HepG2 (cell line): ENCODE data around the gene DSTYK. TPM values are rescaled to one million over a fixed set of nuclear protein-coding genes. Genes with fewer than 3 reads are reported as not detected.

Source experiments
- ATAC-seq: fragments of 200-7000 bp; cut with Tn5 transposase; 3 replicates; pipeline ENCODE4 v1.9.1; 2020; ENCODE audit warnings: mild to moderate bottlenecking, moderate library complexity
- BruUV-seq: library from RNA; stranded (reverse); fragments of 400-500 nt; replicated peaks from 2 replicates; lab custom pipeline; 2021; lab: Mats Ljungman, UMichigan
- CTCF ChIA-PET: fragments of 300-600 bp; formaldehyde crosslinking; extraction: SDS; loops from one replicate; lab custom pipeline; 2021; ENCODE audit warnings: low total read pairs, inconsistent platforms, low intra/inter-chr PET ratio; lab: Yijun Ruan, JAX
- POLR2A ChIA-PET: fragments of 350-600 bp; sonication (Branson Sonifier 250); formaldehyde crosslinking; loops from one replicate; lab custom pipeline; 2020; ENCODE audit warnings: antibody characterized with exemption, inconsistent platforms; lab: Yijun Ruan, JAX
- DNase-seq: peaks from one replicate; pipeline ENCODE4 v3.0.0-alpha.2; 2015; ENCODE audit warnings: low spot score
- FAIRE-seq: peaks from 3 replicates; lab custom pipeline; 2011; peaks lifted over from hg19 to GRCh38; lab: Jason Lieb, UNC
- H2AFZ ChIP-seq: one replicate; pipeline ENCODE4 v1.6.1; 2011; ENCODE audit warnings: low read length, inconsistent platforms
- H3K27ac ChIP-seq: fragments of 300-600 bp; 3 replicates; pipeline ENCODE4 v1.8.0; 2011; ENCODE audit warnings: mixed run types, mild to moderate bottlenecking, mixed read lengths, low read length, inconsistent platforms; ENCODE audit not compliant: insufficient read depth; ENCODE audit errors: extremely low read length
- H3K27me3 ChIP-seq, 2 experiments: fragments of 200-600 bp in 1 of 2; 2 replicates in 1 of 2; 3 replicates in 1 of 2; pipeline versions ENCODE4 v1.6.0 to v1.8.0; 2011; ENCODE audit warnings: low read length in 2 of 2, mild to moderate bottlenecking in 2 of 2, moderate library complexity in 2 of 2, inconsistent platforms in 1 of 2; ENCODE audit not compliant: insufficient read depth in 2 of 2, control insufficient read depth in 1 of 2
- H3K36me3 ChIP-seq, 2 experiments: fragments of 200-600 bp in 1 of 2; replicated peaks in 1 of 2; 2 replicates in 1 of 2; 3 replicates in 1 of 2; pipeline versions ENCODE4 v1.5.1 to v1.8.0; 2011; ENCODE audit warnings: low read length in 2 of 2, inconsistent platforms in 1 of 2; ENCODE audit not compliant: insufficient read depth in 2 of 2, control insufficient read depth in 1 of 2
- H3K4me1 ChIP-seq: 2 replicates; pipeline ENCODE4 v1.5.1; 2012; ENCODE audit warnings: low read length, inconsistent platforms; ENCODE audit not compliant: insufficient read depth
- H3K4me2 ChIP-seq: 2 replicates; pipeline ENCODE4 v1.6.0; 2011; ENCODE audit warnings: low read depth, low read length, inconsistent platforms
- H3K4me3 ChIP-seq, 3 experiments: fragments of 200-600 bp in 1 of 3; sonication (generic), shearing (Covaris generic) in 1 of 3; replicated peaks in 1 of 3; 2 replicates each; pipeline ENCODE4 v1.5.1; 2011 to 2016; ENCODE audit warnings: low read length in 3 of 3, inconsistent platforms in 2 of 3, low read depth in 2 of 3, mild to moderate bottlenecking in 2 of 3, control low read depth in 1 of 3, mixed read lengths in 1 of 3; ENCODE audit not compliant: insufficient read depth in 1 of 3
- H3K79me2 ChIP-seq: one replicate; pipeline ENCODE4 v1.6.1; 2011; ENCODE audit warnings: low read length, inconsistent platforms; ENCODE audit not compliant: insufficient read depth
- H3K9ac ChIP-seq: 2 replicates; pipeline ENCODE4 v1.6.0; 2011; ENCODE audit warnings: mild to moderate bottlenecking, low read depth, low read length, inconsistent platforms; ENCODE audit not compliant: insufficient read depth
- H3K9me3 ChIP-seq: 2 replicates; pipeline ENCODE4 v1.5.1; 2012; ENCODE audit warnings: mild to moderate bottlenecking, low read length
- H4K20me1 ChIP-seq: 2 replicates; pipeline ENCODE4 v1.6.0; 2011; ENCODE audit warnings: inconsistent platforms, mild to moderate bottlenecking, low read length, moderate library complexity; ENCODE audit not compliant: insufficient read depth
- GZF1 ChIP-seq: sonication (generic); formaldehyde crosslinking; IDR thresholded peaks from 2 replicates; pipeline ENCODE4 v1.5.1; 2020; ENCODE audit warnings: mild to moderate bottlenecking, missing genetic modification reagents
- HNF4A ChIP-seq: sonication (generic); formaldehyde crosslinking; IDR thresholded peaks from 2 replicates; pipeline ENCODE4 v1.4.0; 2020; ENCODE audit warnings: missing genetic modification reagents
- JARID2 ChIP-seq: sonication (generic); formaldehyde crosslinking; IDR thresholded peaks from 2 replicates; pipeline ENCODE4 v1.8.1; 2023; ENCODE audit warnings: missing genetic modification reagents, inconsistent platforms; ENCODE audit not compliant: insufficient replicate concordance
- KMT2B ChIP-seq: IDR thresholded peaks from 2 replicates; pipeline ENCODE4 v1.6.1; 2016; ENCODE audit warnings: missing genetic modification reagents, missing compliant biosample characterization
- MXD4 ChIP-seq: IDR thresholded peaks from 2 replicates; pipeline ENCODE4 v1.6.1; 2016; ENCODE audit warnings: mild to moderate bottlenecking, missing biosample characterization, missing genetic modification reagents
- PTBP1 ChIP-seq: fragments of 200-400 bp; formaldehyde crosslinking; IDR thresholded peaks from 2 replicates; pipeline ENCODE4 v1.6.1; 2018; ENCODE audit warnings: low read length, low read depth; ENCODE audit not compliant: poor library complexity, severe bottlenecking
- TAF1 ChIP-seq: sonication (generic); formaldehyde crosslinking; IDR thresholded peaks from 2 replicates; pipeline ENCODE4 v1.4.0; 2020; ENCODE audit warnings: missing genetic modification reagents
- TOPORS ChIP-seq: sonication (generic); formaldehyde crosslinking; IDR thresholded peaks from 2 replicates; pipeline ENCODE4 v1.8.0; 2023; ENCODE audit warnings: mild to moderate bottlenecking, missing genetic modification reagents
- TSC22D2 ChIP-seq: sonication (generic); formaldehyde crosslinking; IDR thresholded peaks from 2 replicates; pipeline ENCODE4 v1.5.1; 2020; ENCODE audit warnings: missing genetic modification reagents, mild to moderate bottlenecking, borderline replicate concordance
- ZNF205 ChIP-seq: IDR thresholded peaks from 2 replicates; pipeline ENCODE4 v1.6.1; 2018; ENCODE audit warnings: missing biosample characterization, missing genetic modification reagents
- ZNF296 ChIP-seq: sonication (generic); formaldehyde crosslinking; conservative IDR thresholded peaks from 2 replicates; pipeline ENCODE4 v1.5.0; 2020; ENCODE audit warnings: mild to moderate bottlenecking, missing genetic modification reagents
- ZNF441 ChIP-seq: sonication (generic); formaldehyde crosslinking; IDR thresholded peaks from 2 replicates; pipeline ENCODE4 v1.7.0; 2021; ENCODE audit warnings: missing genetic modification reagents, borderline replicate concordance
- ZNF577 ChIP-seq: sonication (generic); formaldehyde crosslinking; IDR thresholded peaks from 2 replicates; pipeline ENCODE4 v1.4.0; 2020; ENCODE audit warnings: mild to moderate bottlenecking, low read depth, missing genetic modification reagents, borderline replicate concordance
- WGBS: methylation state at CpG from one replicate; pipeline ENCODE4 v1.1.6; 2017; ENCODE audit warnings: low lambda C conversion rate; 5-methylcytosine and 5-hydroxymethylcytosine counted together
- in situ Hi-C: cut with HindIII; loops from 2 replicates; pipeline ENCODE4 v1.10.0; 2017; ENCODE audit warnings: low pct_unique_long_range_greater_than_20kb; ENCODE audit not compliant: extremely low pct_ligation_motif_present
- intact Hi-C: fragments of 100-400 bp; cut with micrococcal nuclease; formaldehyde crosslinking; loops from one replicate; pipeline ENCODE4 v1.10.0; 2022; ENCODE audit not compliant: unreplicated experiment
- polyA plus RNA-seq, 8 experiments: library from polyadenylated mRNA; depleted of rRNA in 3 of 8; stranded (reverse) in 7 of 8; unstranded in 1 of 8; fragments of >200 nt; fragmentation: Illumina TruSeq in 4 of 8; extraction: Trizol in 4 of 8; gene quantifications; 2 replicates each; pipeline versions ENCODE4 v1.2.1 to v1.2.3, GENCODE V29; 2011 to 2016; ENCODE audit warnings: low read depth in 4 of 8, missing spikeins in 1 of 8, mixed read lengths in 1 of 8; ENCODE audit not compliant: insufficient read depth in 1 of 8
- total RNA-seq, 5 experiments: library from RNA; depleted of rRNA; stranded (reverse); fragments of >200 nt; fragmentation: Illumina TruSeq; extraction: Trizol; gene quantifications; 2 replicates each; pipeline ENCODE4 v1.2.3, GENCODE V29; 2016; ENCODE audit warnings: low read depth in 1 of 5
- TF ChIP-seq, protein P1 (sequence below): sonication (generic); formaldehyde crosslinking; IDR thresholded peaks from 2 replicates; pipeline ENCODE4 v1.8.0; 2022; ENCODE audit warnings: low read depth, missing genetic modification reagents

Gene DSTYK
- total and polyA plus RNA-seq, 2 of the 13 experiments (the other 11 are each of a cell fraction or from before 2014, with no cell fraction given): 2.6 to 4.8 TPM

DNA sequence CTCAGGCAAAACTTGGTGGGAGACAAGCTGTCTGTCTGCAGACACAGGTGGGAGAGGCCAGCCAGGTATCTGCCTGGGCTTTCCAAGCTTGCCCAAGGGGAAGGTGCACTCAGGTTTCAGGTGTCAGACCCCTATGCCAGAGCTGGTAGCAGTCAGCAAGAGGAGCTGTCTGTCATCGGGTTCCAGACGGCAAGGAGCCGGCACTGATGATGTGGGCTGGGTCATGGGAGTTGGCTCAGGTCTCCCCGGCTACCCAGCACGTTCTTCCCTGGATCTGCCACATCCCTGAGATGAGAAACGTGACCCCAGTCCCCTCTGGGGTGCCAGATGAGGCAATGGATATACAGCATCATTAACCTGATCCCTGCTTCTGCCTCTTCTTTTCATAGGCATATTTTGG is 39.2 kb upstream of the DSTYK start:
- ChIA-PET CTCF (no interaction called here), POLR2A (no interaction called here)
- Histone ChIP-seq H3K4me1 (peaks cover 11% of the 10 kb centered on the region), H3K9ac (no peak overlapping the region), H3K9me3 (no peaks in the 10 kb centered on the region), H3K4me3 (no peak overlapping the region), H3K27ac (no peak overlapping the region), H4K20me1 (no peaks in the 10 kb centered on the region), H3K79me2 (no peaks in the 10 kb centered on the region), H3K36me3 (no peaks in the 10 kb centered on the region), H3K4me2 (no peak overlapping the region), H3K27me3 (peaks cover 3 to 43% of the 10 kb centered on the region in 2 experiments; a peak in 4 of 5 replicates), H2AFZ (no peak overlapping the region)
- in situ Hi-C loops: loop anchor here (10.0 kb wide), 1 partner anchor 186 kb away; no protein-coding TSS in a partner anchor
- no peak for DNase-seq
- ATAC-seq: no peak
- no TSS peak for BruUV-seq
- WGBS: 0% methylated on average over 5 of the region's 6 CpGs
- no peak for FAIRE-seq
- TF ChIP-seq PTBP1 (no peak), MXD4 (CRISPR knock-in tag) (no peak), TAF1 (no peak), GZF1 (CRISPR knock-in tag) (no peak), ZNF296 (CRISPR knock-in tag) (no peak), ZNF577 (CRISPR knock-in tag) (no peak)
- TF ChIP-seq, protein P1, sequence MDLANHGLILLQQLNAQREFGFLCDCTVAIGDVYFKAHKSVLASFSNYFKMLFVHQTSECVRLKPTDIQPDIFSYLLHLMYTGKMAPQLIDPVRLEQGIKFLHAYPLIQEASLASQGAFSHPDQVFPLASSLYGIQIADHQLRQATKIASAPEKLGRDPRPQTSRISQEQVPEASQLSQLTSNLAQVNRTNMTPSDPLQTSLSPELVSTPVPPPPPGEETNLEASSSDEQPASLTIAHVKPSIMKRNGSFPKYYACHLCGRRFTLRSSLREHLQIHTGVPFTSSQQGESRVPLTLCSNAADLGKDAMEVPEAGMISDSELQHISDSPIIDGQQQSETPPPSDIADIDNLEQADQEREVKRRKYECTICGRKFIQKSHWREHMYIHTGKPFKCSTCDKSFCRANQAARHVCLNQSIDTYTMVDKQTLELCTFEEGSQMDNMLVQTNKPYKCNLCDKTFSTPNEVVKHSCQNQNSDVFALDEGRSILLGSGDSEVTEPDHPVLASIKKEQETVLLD (CRISPR knock-in tag): no peak
- intact Hi-C loops: no loop called here

- intact Hi-C loops (no loop called here), in situ Hi-C loops (loop anchor here (10.0 kb wide), 1 partner anchor 185 kb away; no protein-coding TSS in a partner anchor)
- H3K4me3 ChIP-seq: no peak overlapping the region
- no peak for TF ChIP-seq ZNF441 (CRISPR knock-in tag)
- no peak for TF ChIP-seq KMT2B
- no peak for TF ChIP-seq ZNF205
- no peak for TF ChIP-seq JARID2 (CRISPR knock-in tag)
- TF ChIP-seq HNF4A (CRISPR knock-in tag): no peak
- TF ChIP-seq TOPORS (CRISPR knock-in tag): no peak
- TF ChIP-seq TSC22D2 (CRISPR knock-in tag): no peak
- DNase-seq (no peak), FAIRE-seq (no peak), ATAC-seq (peak; percentile 23; the same call in 2 of the 3 replicates)
- H2AFZ ChIP-seq: no peak overlapping the region
- ChIA-PET CTCF (no interaction called here), POLR2A (no interaction called here)
- H4K20me1 ChIP-seq: no peaks in the 10 kb centered on the region
- H3K36me3 ChIP-seq: no peaks in the 10 kb centered on the region
- no TSS peak for BruUV-seq
- H3K27ac ChIP-seq: no peak overlapping the region
- H3K4me1 ChIP-seq: peaks cover 11% of the 10 kb centered on the region
- no peak overlapping the region for H3K9ac ChIP-seq
- H3K4me2 ChIP-seq: no peak overlapping the region
- no peaks in the 10 kb centered on the region for H3K9me3 ChIP-seq
- H3K27me3 ChIP-seq: peaks cover 3 to 49% of the 10 kb centered on the region in 2 experiments; a peak in 4 of 5 replicates
- WGBS: 40% methylated on average over 3 of the region's 4 CpGs
- no peaks in the 10 kb centered on the region for H3K79me2 ChIP-seq
Observed at GRCh38 chr1:205249651-205250050, 38.1 kb upstream of the DSTYK start.
